ENCODE data around the gene CRTAC1. TPM values are rescaled to one million over a fixed set of nuclear protein-coding genes. Genes with fewer than 3 reads are reported as not detected.
"Not testable (repeated sequence)": the region's sequence is repeated elsewhere in the genome, so short reads cannot be mapped to it uniquely, and the experiment has no call there.

Gene CRTAC1
- total RNA-seq, 1 experiment from 2014 or later: not detected

DNA sequence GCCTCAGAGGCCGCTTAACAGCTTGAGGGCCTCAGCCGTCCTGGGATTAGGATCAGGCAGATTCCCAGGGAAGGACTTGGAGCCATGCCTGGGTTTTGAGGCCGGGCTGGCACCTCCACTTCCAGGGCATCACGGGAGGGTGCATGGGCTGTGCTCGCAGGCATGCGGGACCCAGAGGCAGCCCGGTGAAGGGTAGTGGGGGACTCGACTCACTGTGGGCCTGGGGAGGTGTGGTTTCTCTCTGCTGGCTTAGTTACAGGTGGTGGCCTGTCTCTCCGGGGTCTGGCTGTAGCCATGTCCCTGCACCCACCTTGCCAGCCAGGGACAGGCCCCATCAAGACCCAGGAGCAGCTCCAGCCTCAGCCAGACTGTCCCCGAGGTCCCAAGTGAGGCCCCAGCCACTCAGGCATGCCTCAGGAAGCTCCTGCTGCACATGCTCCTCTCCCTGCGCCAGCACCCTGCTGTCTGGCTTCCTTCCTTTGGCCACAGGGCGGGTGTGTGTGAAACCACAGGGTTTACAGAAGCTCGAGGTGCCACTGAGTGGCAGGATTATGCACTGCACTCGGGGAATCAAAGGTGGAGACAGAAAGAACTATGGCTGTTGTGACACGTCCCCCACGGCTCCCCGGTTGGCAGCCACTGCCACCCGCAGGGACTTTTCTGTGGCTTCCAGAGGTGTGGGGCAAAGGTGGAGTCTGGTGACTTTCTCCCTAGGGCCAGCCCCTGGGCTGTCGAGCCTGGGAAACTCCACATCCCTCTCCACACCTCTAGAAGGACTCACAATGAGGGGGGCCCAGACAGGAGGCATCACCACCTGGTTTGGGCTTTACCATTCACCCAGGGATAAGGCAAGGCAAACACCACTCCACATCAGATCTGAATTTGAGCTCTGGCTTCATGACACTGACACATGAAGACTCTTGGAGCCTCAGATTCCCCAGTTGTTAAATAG, 161.1 kb downstream of the CRTAC1 start:
- peak; percentile 92 for DNase-seq (ENCODE audit: low read depth)

DNA sequence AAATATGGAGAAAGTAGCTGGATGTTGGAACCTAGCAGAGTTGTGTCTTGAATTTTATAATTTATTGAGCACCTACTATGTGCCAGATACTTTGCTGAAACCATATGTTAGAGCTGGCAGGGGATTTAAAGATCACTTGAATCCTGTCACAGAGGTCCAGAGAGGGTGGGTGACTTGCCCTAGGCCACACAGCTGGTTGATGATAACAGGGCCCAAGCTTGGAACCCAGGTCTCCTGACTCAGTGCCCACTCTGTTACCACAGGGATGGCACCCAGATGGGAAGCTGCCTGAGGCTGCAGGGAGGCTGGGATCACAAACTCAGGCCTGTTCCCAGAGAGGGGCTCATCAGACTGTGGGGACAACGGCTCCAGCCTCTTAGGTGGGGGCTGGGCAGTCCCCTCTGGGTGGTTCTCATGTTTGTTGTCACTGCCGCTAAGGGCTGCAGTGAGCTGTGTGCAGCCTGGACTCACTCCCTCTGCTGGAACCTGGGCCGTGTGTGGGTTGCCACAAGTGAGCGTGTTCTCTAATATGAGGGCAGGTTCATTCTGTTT, 162.2 kb downstream of the CRTAC1 start:
- DNase-seq (ENCODE audit: low read depth): peak; percentile 38

DNA sequence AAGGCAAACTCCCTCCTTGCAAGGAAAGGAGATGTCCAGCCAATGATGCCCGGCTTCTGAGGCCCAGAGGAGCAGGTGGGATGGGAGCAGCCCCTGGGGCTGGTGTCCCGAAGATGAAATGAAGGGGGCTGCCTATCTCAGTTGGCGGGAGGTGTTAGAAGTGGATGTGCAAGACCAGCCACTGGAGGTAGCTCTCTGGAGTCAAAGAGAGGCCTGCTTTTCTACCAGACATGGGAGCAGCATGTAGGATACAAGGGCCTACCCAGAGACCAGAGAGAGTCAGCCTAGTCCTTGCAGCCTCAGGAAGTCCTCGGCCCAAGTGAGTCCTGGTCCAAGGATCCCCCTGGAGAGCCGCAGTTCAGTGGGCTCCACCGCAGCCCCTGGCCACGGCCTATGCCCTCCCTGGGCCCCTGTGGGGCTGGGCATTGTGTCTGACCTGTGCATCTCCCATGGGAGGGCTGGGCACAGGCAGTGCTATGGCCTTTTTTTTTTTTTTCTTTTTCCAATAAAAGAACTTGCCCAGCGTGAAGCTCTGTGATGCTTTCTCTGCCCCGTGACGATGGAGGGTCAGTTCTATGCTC, 163.1 kb downstream of the CRTAC1 start:
- DNase-seq (ENCODE audit: low read depth): no peak

DNA sequence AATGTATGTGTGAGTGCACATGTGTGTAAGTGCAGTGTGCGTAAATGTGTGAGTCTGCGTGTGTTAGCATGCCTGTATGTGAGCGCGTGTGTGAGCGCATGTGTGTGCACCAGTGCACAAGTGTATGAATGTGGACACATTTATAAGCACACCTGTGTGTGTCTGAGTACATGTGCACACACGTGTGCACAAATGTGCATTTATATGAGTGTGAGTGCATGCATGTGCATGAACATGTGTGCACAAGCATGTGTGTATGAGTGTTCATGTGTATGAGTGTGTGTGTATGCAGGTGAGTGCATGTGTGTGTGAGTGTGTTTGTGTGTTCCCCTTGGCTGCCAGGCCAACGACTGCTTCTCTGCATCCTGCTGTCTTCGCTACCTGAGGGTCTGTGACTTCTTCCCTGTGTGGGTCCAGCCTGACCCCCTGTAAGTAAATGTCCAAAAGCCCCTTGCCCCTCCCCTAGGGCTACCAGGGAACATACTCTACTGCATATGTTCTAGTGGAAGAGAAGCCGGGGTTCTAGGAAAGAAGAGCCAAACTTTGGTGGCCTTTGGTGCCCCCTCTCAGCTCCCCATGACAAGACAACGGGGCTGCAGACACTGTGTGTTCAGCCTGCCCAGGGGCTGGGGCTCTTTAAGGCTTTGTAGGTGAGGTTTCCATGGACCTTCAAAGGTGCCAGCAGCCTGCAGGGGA, 163.7 kb downstream of the CRTAC1 start:
- no peak for DNase-seq (ENCODE audit: low read depth)

DNA sequence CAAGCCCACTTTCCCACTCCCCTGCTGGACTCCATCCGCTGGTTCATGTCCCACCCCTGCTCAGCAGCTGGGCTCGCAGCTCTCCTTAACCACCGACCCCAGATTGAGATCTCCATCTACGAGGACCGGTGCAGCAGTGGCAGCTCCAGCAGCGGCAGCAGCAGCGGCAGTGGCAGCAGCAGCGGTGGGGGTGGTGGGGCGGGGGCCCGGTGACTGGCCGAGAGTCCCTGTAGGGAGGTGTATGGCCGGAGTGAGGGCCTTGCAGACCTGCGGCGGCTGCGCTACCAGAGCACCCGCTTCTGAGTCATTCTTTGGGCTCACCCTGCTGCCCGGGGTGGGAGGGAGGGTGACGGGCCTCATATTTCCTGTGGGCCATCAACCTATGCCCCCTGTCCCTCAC, 164.9 kb downstream of the CRTAC1 start:
- peak; percentile 69 for DNase-seq (ENCODE audit: low read depth)

DNA sequence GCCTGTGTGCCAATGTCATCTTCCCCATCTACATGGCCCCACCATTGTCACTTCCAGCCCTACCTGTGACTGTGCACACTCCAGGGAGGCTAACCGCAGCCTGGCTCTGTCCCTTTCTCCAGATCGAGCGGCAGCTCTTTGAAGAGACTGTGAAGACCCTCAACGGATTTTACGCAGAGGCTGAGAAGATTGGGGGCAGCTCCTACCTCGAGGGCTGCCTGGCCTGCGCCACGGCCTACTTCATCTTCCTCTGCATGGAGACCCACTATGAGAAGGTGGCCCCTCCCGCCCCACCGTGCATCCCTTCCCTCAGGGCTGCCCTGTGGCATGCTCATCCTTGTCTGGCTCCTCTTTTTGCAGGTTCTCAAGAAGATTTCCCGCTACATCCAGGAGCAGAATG, 166.6 kb downstream of the CRTAC1 start:
- DNase-seq (ENCODE audit: low read depth): no peak

DNA sequence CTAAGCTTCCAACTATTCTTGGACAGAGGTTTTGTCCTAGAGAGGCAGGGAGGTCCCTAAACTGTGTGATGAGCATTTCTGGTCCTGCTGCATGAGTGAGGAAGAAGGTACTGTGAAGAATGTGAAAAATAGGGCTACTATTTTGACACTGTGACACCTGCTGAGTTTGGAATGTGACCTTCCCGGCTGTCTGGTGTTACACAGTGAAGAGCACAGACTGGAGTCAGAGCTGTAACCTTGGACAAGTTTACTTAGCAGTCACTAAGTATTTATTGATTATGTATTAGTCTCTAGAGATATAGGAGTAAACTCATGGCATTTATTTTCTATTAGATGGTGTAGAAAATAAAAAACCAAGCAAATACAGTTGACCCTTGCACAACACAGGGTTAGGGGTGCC, 168.5 kb downstream of the CRTAC1 start:
- DNase-seq (ENCODE audit: low read depth): no peak

DNA sequence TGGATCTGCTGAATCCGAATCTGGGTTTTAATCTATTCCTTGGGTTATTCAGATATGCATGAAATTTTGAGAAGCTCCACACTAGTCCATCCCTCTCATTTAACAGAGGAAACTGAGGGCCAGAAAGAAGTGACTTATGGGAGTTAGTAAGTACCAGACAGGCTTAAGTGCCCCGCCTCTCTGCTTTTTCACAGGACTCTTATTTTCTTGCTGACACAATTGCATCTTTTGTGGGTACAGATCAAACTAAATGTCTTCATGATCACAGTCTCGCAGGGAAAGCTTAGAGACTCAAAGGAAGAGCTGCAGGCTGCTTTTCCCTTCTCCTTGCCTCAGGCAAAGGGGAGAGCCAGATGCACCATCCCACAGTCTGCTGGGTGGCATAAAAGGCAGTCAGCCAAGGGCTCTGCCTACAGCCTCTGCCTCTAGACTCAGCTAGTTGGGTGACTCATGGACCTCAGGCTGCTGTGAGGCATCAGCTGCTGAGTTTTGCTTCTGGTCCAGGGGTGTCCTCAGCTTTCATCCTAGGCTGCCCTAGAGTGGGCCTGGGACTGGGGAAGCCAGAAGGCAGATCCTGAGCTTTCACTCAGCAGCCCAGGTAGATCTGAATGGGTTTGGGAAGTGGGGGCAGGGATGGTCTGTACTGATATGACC, 169.2 kb downstream of the CRTAC1 start:
- DNase-seq (ENCODE audit: low read depth): peak; percentile 98

DNA sequence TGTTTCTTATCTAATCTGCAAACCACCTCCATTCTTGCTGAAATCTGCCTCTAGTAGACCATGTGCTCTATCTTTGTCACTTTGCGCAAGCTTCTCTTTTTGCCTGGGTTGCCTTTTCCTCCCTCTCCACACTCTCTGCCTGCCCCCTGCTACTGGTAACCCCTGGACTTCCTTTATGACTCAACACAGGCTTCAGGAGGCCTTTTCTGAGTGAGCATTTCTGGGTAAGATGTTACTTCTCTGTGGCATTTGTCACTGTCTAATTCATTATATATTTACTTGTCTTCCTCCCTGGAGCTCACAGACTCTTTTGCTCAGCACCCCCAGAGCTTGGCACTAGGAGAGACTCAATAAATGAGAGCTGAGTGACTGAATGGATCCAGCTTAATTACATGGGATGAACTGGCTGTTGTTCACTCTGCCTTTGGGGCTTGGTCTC, 172.4 kb downstream of the CRTAC1 start:
- DNase-seq (ENCODE audit: low read depth): peak; percentile 78

DNA sequence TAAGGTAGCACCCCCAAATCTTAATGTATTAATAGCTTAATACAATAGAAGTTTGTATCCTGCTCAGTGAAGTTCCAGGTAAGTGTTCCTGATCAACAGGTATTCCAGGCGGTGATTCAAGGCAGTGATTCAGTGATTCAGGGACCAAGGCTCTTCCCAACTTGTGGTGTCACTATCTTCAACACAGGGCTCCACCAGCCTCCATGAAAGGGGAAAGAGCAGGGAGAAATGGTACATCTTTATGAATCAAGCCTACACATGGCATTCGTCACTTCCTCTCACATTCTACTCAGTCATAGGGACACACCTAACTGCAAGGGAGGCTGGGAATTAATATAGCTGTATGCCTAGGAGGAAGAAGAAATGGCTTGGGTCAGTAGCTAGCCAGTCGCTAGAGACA, 175.7 kb downstream of the CRTAC1 start:
- DNase-seq (ENCODE audit: low read depth): no peak

DNA sequence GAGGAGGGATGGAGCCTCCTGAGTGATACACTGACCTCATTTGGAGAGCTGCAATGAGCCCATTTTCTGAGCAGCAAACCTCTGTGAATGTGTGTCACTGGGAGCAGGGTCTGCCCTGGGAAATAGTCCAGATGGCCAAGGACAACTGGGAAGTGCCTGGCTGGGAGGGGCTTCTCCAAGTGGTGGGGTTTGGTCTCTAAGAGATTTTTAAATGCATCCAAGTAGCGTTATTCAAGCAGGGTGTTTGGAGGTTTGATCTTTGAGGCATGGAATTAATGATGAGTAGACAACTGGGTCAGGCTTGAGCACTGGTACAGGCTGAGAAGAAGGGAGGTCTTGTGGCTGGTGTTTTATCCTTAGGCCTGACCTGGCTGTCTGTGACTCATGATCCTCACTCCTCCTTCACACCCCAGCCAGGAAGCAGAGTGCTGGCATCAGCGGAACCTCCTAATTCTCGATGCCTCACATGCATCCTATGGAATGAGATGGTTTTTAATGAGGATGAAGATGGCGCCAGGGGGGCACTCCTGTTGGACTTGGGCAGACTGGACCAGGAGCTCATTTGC, 177.5 kb downstream of the CRTAC1 start:
- DNase-seq (ENCODE audit: low read depth): peak; percentile 80

DNA sequence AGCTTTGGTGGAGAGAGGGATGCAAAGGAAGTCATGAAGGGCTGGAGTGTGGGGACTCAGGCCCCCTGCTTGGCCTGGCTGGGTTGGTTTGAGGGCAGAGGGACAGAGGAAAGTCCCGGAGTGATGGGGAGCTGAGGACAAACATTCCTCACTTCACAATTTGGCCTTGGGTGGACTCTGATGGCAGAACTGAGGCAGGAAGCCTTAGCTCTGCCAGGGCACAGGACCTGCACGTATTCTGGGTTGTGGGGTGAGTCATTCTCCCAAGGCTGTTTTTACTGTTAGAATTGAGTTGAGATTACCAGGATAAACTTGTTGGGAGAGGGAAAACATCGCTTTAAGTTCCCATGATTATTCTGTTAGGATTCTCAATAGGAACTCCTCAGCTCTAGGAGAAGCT, 178.1 kb downstream of the CRTAC1 start:
- peak; percentile 70 for DNase-seq (ENCODE audit: low read depth)

DNA sequence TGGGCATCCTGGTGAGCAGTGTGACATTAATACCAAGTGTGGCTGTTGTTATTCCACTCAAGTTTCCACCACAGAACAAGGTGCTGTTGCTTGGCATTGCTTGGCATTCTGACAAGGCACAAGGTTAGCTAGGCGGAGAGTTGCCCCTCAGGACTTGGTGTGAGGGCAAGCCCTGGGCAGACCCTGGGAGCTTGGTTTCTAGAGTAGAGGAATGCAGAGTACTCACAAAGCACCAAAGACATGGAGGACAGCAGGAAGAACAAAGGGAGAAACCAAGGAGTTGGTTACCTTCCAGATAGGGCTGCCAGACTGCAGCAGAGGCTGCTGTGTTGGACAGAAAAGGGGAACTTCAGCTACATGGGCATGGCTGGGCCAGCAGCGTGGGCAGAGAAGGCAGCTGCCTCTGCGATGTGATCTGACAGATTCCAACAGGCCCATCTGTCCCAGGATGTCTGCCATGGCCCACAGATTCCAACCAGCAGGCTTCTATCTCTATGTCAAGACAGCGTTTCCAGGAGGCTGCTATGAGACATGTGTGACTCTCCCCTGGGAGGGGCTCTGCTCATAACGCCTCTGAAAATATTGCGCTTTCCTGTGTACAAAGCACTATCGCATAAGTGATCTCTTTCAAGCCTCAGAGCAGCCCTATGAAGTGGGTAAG, 178.9 kb downstream of the CRTAC1 start:
- DNase-seq (ENCODE audit: low read depth): no peak

DNA sequence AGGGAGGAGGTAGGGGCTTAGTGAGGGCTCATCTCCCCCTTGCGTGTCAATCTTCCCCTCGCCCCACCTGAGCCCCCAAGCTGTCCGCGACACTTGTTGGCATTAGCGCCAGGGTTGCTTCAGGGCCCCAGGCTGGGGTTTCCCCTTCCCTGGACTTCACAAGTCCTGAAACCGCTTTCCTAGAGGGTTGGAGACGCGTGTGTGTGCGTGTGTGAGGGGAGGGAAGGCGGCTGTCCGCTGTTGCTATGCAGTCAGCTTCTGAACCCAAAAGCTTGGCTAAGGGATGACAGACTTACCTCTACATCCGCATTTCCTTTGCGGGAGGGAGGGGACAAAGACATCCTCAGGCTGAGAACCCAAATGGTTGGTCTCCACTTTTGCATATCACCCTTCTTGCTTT, 180.0 kb downstream of the CRTAC1 start:
- peak; percentile 55 for DNase-seq (ENCODE audit: low read depth)

DNA sequence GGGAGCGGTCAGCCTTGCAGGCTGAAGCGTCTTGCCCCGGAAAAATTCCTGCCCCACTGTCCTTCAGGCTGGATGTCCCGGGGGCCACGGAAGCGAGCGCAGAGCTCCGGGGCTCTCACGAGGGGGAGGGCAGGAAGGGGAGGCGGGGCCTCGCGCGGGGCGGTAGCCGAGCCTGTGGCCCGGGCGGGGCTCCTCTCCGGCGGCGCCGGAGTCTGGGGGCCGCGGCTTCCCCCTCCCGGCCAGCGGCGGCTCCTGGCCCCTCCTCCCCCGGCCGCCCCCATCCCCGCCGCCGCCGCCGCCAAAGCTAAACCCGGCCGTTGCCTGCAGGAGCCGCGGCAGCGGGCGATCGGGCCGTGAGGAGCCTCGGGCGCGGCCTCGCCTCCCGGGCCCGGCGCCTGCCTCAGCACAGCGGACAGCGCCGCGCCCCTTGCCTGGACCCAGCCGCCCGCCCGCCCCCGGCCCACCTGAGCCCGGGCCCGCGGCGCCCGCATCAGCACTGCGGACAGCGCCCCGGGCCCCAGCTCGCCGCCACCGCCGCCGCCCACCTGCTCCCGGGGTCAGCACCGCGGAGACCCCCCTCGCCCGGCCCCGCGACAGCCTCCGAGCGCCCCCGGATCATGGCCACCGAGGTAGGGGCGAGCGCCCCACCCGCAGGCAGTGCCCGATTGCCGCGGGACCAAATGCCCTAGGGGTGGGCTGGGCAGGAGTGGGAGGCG, 180.6 kb downstream of the CRTAC1 start, which contains the start of gene GOLGA7B:
TSS of gene GOLGA7B (plus strand) at position 157 of the 716 bp plus-strand sequence. CDS start at position 618, 461 bp downstream.
- peak; percentile 49 for DNase-seq (ENCODE audit: low read depth)

DNA sequence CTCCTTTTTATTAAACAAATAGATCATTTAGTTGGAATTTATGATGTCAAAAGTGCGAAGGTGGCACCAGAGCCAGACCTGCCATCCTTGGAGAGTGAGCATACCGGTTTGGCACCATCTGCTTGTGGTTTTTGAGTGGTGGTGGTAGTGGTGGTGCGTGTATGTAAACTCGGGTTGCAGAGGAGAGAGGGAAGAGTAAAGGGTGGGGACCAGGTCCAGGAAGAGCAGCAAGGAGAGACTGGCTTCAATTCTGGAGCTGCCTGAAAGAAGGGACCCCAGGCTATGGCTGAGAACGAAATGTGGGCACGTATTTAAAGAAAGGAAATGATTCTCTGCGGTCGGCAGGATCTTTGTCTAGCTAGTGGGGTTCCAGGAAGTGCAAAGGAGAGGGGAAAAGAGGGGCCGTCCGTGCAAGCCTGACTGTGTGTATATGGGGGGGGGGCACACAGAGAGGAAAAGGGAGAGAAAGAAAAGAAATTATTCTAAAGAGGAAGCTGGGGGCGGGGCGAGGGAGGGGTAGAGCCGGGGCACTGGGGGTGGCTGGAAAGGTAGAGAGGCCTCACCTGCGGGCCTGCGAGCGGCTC, 181.2 kb downstream of the CRTAC1 start:
- peak; percentile 27 for DNase-seq (ENCODE audit: low read depth)

DNA sequence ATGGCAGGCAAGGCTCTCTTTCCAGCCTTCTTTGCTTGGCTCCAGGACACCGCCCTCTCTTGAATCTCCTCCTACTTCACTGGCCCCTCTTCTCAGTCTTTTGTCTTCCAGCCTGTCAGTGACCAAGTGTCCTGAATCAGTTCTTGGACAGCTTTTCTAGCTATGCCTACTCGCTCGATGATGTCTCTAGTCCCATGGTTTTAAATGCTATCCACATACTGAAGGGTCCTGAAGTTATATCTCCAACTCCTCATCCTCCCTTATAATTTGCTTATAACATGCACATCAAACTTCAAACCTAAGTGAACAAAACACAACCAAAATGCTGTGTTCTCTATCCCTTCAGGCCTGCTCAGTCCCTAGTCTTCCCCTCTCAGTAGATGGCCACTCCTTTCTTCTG, 185.7 kb downstream of the CRTAC1 start:
- DNase-seq (ENCODE audit: low read depth): no peak

DNA sequence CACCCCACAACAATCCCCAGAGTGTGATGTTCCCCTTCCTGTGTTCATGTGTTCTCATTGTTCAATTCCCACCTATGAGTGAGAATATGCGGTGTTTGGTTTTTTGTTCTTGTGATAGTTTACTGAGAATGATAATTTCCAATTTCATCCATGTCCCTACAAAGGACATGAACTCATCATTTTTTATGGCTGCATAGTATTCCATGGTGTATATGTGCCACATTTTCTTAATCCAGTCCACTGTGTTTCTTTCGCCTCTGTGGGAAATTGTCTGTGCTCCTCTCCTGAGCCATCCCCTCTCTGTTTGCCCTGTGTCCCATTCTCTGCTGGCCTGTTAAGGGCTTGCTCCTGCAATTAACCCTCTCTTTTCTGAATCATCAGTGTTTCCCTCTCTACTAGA, 186.4 kb downstream of the CRTAC1 start:
- not testable (repeated sequence) for DNase-seq (ENCODE audit: low read depth)

DNA sequence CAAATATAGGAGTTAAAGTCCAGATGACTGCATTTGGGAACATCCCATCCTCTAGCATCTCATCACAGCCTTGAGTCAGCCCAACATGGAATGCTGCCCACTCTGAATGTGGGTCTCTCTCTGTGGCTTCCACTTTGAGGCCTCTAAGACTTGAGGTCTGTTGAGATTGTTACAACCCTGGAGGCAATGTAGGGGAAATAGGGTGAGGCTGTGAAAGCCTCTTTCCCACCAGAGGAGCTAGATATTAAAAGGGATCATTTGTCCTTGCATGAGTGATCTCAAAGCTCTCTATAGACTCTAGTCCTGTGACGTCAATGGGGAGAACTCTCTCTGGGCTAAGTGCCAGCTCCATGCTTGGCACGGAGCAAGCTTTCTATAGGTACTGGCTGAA, 187.1 kb downstream of the CRTAC1 start:
- peak; percentile 99 for DNase-seq (ENCODE audit: low read depth)
